HepG2 (cell line): ENCODE measurements around the gene STX12. TPM values are rescaled to one million over a fixed set of nuclear protein-coding genes. Genes with fewer than 3 reads are reported as not detected.
A peak's percentile ranks its signal among the peaks of the same experiment; 100 is the strongest.

Source experiments
- E2F1 ChIP-seq: sonication (generic); formaldehyde crosslinking; IDR thresholded peaks from 2 replicates; pipeline ENCODE4 v1.5.0; 2020; ENCODE audit warnings: missing genetic modification reagents
- FOSL1 ChIP-seq: sonication (generic); formaldehyde crosslinking; IDR thresholded peaks from 2 replicates; pipeline ENCODE4 v1.9.0; 2021; ENCODE audit warnings: missing genetic modification reagents, borderline replicate concordance
- HCFC1 ChIP-seq: fragments of 150-350 bp; IDR thresholded peaks from 2 replicates; pipeline ENCODE4 v1.6.1; 2014; ENCODE audit warnings: low read depth, low read length
- HNF4A ChIP-seq: sonication (generic); formaldehyde crosslinking; IDR thresholded peaks from 2 replicates; pipeline ENCODE4 v1.4.0; 2020; ENCODE audit warnings: missing genetic modification reagents
- JDP2 ChIP-seq: sonication (generic); formaldehyde crosslinking; IDR thresholded peaks from 2 replicates; pipeline ENCODE4 v1.8.1; 2022; ENCODE audit warnings: missing genetic modification reagents, borderline replicate concordance
- KMT2B ChIP-seq: IDR thresholded peaks from 2 replicates; pipeline ENCODE4 v1.6.1; 2016; ENCODE audit warnings: missing genetic modification reagents, missing compliant biosample characterization
- MYC ChIP-seq: sonication (generic); formaldehyde crosslinking; IDR thresholded peaks from 2 replicates; pipeline ENCODE4 v1.9.0; 2021; ENCODE audit warnings: missing genetic modification reagents, borderline replicate concordance
- ONECUT2 ChIP-seq: sonication (generic); formaldehyde crosslinking; IDR thresholded peaks from 2 replicates; pipeline ENCODE4 v1.4.0; 2020; ENCODE audit warnings: missing genetic modification reagents
- RFX3 ChIP-seq: IDR thresholded peaks from 2 replicates; pipeline ENCODE4 v1.6.1; 2016; ENCODE audit warnings: missing biosample characterization, missing genetic modification reagents
- RXRB ChIP-seq: IDR thresholded peaks from 2 replicates; pipeline ENCODE4 v1.6.1; 2016; ENCODE audit warnings: borderline replicate concordance, missing genetic modification reagents, missing compliant biosample characterization
- SATB2 ChIP-seq: sonication (generic); formaldehyde crosslinking; IDR thresholded peaks from 2 replicates; pipeline ENCODE4 v1.5.0; 2020; ENCODE audit warnings: missing genetic modification reagents
- SOX13 ChIP-seq, 3 experiments: fragments of 450-650 bp in 1 of 3; sonication (generic) in 1 of 3; formaldehyde crosslinking in 1 of 3; IDR thresholded peaks in 2 of 3; conservative IDR thresholded peaks in 1 of 3; 2 replicates each; pipeline versions ENCODE4 v1.5.0 to v1.6.1; 2016 to 2020; ENCODE audit warnings: antibody characterized with exemption in 1 of 3, mild to moderate bottlenecking in 1 of 3, missing compliant biosample characterization in 1 of 3, missing genetic modification reagents in 1 of 3, moderate library complexity in 1 of 3
- THYN1 ChIP-seq: sonication (generic); formaldehyde crosslinking; IDR thresholded peaks from 2 replicates; pipeline ENCODE4 v1.8.1; 2023; ENCODE audit warnings: low read depth, mild to moderate bottlenecking, moderate library complexity, missing genetic modification reagents, borderline replicate concordance
- YEATS2 ChIP-seq: sonication (generic); formaldehyde crosslinking; IDR thresholded peaks from 2 replicates; pipeline ENCODE4 v1.4.0; 2020; ENCODE audit warnings: missing genetic modification reagents, borderline replicate concordance
- ZC3H4 ChIP-seq: sonication (generic); formaldehyde crosslinking; IDR thresholded peaks from 2 replicates; pipeline ENCODE4 v1.4.0; 2020; ENCODE audit warnings: missing genetic modification reagents, borderline replicate concordance
- ZNF101 ChIP-seq: sonication (generic); formaldehyde crosslinking; IDR thresholded peaks from 2 replicates; pipeline ENCODE4 v1.4.0; 2020; ENCODE audit warnings: mild to moderate bottlenecking, low read depth, missing genetic modification reagents, borderline replicate concordance
- ZNF20 ChIP-seq: sonication (generic); formaldehyde crosslinking; IDR thresholded peaks from 2 replicates; pipeline ENCODE4 v1.4.0; 2020; ENCODE audit warnings: mild to moderate bottlenecking, moderate library complexity, missing genetic modification reagents
- ZNF232 ChIP-seq: sonication (generic); formaldehyde crosslinking; IDR thresholded peaks from 2 replicates; pipeline ENCODE4 v1.4.0; 2020; ENCODE audit warnings: missing genetic modification reagents, borderline replicate concordance
- ZNF331 ChIP-seq: sonication (generic); formaldehyde crosslinking; IDR thresholded peaks from 2 replicates; pipeline ENCODE4 v1.4.0; 2020; ENCODE audit warnings: missing genetic modification reagents
- ZNF563 ChIP-seq: sonication (generic); formaldehyde crosslinking; IDR thresholded peaks from 2 replicates; pipeline ENCODE4 v1.8.0; 2022; ENCODE audit warnings: mild to moderate bottlenecking, moderate library complexity, missing genetic modification reagents
- ZNF709 ChIP-seq: sonication (generic); formaldehyde crosslinking; IDR thresholded peaks from 2 replicates; pipeline ENCODE4 v1.5.0; 2020; ENCODE audit warnings: mild to moderate bottlenecking, missing genetic modification reagents
- polyA plus RNA-seq, 8 experiments: library from polyadenylated mRNA; depleted of rRNA in 3 of 8; stranded (reverse) in 7 of 8; unstranded in 1 of 8; fragments of >200 nt; fragmentation: Illumina TruSeq in 4 of 8; extraction: Trizol in 4 of 8; gene quantifications; 2 replicates each; pipeline versions ENCODE4 v1.2.1 to v1.2.3, GENCODE V29; 2011 to 2016; ENCODE audit warnings: low read depth in 4 of 8, missing spikeins in 1 of 8, mixed read lengths in 1 of 8; ENCODE audit not compliant: insufficient read depth in 1 of 8
- total RNA-seq, 5 experiments: library from RNA; depleted of rRNA; stranded (reverse); fragments of >200 nt; fragmentation: Illumina TruSeq; extraction: Trizol; gene quantifications; 2 replicates each; pipeline ENCODE4 v1.2.3, GENCODE V29; 2016; ENCODE audit warnings: low read depth in 1 of 5
- TF ChIP-seq, protein P1 (sequence below): sonication (generic); formaldehyde crosslinking; IDR thresholded peaks from 2 replicates; pipeline ENCODE4 v1.5.0; 2020; ENCODE audit warnings: missing genetic modification reagents
- TF ChIP-seq, protein P2 (sequence below): sonication (generic); formaldehyde crosslinking; IDR thresholded peaks from 2 replicates; pipeline ENCODE4 v1.5.1; 2020; ENCODE audit warnings: mild to moderate bottlenecking, missing genetic modification reagents, borderline replicate concordance
- TF ChIP-seq, protein P3 (sequence below): sonication (generic); formaldehyde crosslinking; IDR thresholded peaks from 2 replicates; pipeline ENCODE4 v1.4.0; 2020; ENCODE audit warnings: missing genetic modification reagents

STX12 gene
- total and polyA plus RNA-seq, 2 of the 13 experiments (the other 11 are each of a cell fraction or from before 2014, with no cell fraction given) = 9.0 to 19.7 TPM

GRCh38 chr1:27830621-27831440 is 57.8 kb downstream of the STX12 start, which contains the start of gene PPP1R8 (continued):
- TF ChIP-seq, protein P1, sequence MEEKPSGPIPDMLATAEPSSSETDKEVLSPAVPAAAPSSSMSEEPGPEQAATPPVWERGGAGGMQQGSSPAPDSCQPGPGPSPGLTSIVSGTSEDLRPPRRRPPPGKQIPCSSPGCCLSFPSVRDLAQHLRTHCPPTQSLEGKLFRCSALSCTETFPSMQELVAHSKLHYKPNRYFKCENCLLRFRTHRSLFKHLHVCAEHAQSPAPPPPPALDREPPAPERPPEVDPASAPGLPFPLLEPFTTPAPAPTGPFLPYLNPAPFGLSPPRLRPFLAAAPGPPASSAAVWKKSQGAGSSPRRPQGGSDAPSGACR (CRISPR knock-in tag) = 0 out of 2 replicates have a peak, but pooled peaks have one; percentile 11
- TF ChIP-seq, protein P2, sequence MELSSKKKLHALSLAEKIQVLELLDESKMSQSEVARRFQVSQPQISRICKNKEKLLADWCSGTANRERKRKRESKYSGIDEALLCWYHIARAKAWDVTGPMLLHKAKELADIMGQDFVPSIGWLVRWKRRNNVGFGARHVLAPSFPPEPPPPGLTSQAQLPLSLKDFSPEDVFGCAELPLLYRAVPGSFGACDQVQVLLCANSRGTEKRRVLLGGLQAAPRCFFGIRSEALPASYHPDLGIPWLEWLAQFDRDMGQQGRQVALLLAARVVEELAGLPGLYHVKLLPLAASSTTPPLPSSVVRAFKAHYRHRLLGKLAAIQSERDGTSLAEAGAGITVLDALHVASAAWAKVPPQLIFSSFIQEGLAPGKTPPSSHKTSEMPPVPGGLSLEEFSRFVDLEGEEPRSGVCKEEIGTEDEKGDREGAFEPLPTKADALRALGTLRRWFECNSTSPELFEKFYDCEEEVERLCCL (CRISPR knock-in tag) = no peak; the same call in 1 of the 2 replicates
- TF ChIP-seq HNF4A (CRISPR knock-in tag) (no peak), ZNF563 (CRISPR knock-in tag) (peak; percentile 50; the same call in 1 of the 2 replicates), THYN1 (no peak), ZNF20 (CRISPR knock-in tag) (no peak), MYC (peak; percentile 59; the same call in 1 of the 2 replicates), KMT2B (CRISPR knock-in tag) (peak; percentile 89), FOSL1 (CRISPR knock-in tag) (no peak), ZNF232 (CRISPR knock-in tag) (no peak; the same call in 1 of the 2 replicates), ONECUT2 (CRISPR knock-in tag) (no peak), E2F1 (CRISPR knock-in tag) (peak; percentile 40; the same call in 1 of the 2 replicates), HCFC1 (peak; percentile 40; the same call in 1 of the 2 replicates), ZNF709 (CRISPR knock-in tag) (no peak), SOX13 (IDR thresholded peaks at IDR 0.05) (no peak), SOX13 (CRISPR knock-in tag; conservative IDR thresholded peaks at IDR 0.05 in 1 of 2, IDR thresholded peaks at IDR 0.05 in 1 of 2) (peak; percentile 24 to 67; a peak in 2 of 4 replicates), ZNF331 (CRISPR knock-in tag) (peak; percentile 49; the same call in 1 of the 2 replicates), JDP2 (CRISPR knock-in tag) (no peak), YEATS2 (CRISPR knock-in tag) (peak; percentile 95; the same call in 1 of the 2 replicates), RXRB (peak; percentile 42; the same call in 1 of the 2 replicates), SATB2 (CRISPR knock-in tag) (no peak; the same call in 1 of the 2 replicates), ZNF101 (CRISPR knock-in tag) (no peak), ZC3H4 (CRISPR knock-in tag) (no peak), RFX3 (CRISPR knock-in tag) (no peak)
- TF ChIP-seq, protein P3, sequence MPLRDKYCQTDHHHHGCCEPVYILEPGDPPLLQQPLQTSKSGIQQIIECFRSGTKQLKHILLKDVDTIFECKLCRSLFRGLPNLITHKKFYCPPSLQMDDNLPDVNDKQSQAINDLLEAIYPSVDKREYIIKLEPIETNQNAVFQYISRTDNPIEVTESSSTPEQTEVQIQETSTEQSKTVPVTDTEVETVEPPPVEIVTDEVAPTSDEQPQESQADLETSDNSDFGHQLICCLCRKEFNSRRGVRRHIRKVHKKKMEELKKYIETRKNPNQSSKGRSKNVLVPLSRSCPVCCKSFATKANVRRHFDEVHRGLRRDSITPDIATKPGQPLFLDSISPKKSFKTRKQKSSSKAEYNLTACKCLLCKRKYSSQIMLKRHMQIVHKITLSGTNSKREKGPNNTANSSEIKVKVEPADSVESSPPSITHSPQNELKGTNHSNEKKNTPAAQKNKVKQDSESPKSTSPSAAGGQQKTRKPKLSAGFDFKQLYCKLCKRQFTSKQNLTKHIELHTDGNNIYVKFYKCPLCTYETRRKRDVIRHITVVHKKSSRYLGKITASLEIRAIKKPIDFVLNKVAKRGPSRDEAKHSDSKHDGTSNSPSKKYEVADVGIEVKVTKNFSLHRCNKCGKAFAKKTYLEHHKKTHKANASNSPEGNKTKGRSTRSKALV (CRISPR knock-in tag) = no peak
